ENCODE results near the gene TPM2.
"Not testable (repeated sequence)": the region's sequence is repeated elsewhere in the genome, so short reads cannot be mapped to it uniquely, and the experiment has no call there.

The TPM2 gene

DNA sequence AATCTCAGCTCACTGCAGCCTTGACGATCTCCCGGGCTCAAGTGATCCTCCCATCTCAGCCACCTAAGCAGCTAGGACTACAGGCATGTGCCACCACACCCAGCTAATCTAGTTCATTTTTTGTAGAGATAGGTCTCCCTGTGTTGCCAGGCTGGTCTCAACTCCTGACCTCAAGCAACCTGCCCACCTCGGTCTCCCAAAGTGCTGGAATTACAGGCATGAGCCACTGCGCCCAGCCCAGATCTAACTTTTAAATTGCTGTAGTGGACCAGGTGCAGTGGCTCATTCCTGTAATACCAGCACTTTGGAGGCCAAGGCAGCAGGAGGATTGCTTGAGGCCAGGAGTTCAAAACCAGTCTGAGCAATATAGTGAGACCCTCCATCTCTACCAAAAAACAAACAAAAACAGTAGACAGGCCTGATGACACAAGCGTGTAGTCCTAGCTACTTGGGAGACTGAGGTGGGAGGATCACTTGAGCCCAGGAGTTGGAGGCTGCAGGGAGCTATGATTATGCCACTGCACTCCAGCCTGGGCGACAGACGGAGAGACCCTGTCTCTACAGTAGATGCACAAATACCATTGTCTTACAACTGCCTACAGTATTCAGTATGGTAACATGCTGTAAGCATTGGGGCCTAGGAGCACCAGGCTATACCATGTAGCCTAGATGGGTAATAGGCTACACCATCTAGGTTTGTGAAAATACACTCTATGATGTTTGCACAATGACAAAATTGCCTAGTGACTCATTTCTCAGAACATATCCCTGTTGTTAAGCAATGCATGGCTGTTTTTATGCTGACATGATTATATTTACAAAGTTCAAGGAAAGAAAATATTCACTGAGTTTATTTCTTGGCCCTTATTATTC, 37.5 kb downstream of the TPM2 start:
- DNase-seq, result no peak

GRCh38 chr9:35650341-35651158, 39.2 kb downstream of the TPM2 start, which contains the start of gene SIT1:
Gene SIT1 (minus strand): TSS chr9:35650931. CDS start chr9:35650853, 78 bp downstream.
- DNase-seq, result no peak

DNA sequence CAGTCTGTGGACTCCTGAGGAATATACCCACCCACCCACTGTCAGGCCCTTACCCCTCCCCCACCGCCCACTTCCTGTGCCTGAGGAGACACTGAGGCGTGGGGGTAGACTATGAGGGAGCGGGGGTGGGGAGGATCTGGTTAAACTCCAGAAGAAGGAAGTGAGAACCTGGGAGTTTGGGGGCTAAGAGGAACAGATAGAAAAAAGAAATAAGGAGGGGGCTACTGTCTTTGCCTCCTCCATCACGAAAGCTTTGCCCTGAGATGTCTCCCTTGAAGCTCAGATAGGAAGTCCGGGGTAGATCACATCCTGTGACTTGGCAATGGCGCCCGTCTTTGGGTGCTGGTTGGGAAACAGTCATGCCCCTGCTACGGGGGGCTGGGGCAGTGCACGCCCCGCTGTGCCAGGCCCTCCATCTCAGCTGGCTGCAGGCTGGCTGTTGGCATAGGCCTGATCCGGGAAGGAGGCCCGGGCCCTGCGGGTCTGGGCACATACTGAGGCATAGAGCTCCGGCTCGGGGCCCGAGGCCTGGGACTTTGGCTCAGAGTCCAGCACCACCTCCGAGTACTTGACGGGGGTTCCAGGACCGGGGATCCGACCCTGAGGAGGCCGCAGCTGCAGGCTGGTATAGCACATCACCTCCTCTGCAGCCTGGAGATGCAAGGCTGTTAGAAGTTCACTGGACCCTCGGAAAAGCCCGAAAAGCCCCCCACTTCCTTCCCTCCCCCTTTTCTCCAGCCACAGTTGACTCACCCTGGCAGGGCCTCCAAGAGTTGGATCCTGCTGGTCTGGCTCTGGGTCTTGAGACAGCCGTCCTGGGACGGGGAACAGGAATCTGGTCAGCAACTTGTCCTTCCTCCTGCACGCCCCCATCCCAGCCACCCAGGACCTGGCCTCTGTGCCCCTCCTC, 40.0 kb downstream of the TPM2 start:
- peak; percentile 53 for DNase-seq

DNA sequence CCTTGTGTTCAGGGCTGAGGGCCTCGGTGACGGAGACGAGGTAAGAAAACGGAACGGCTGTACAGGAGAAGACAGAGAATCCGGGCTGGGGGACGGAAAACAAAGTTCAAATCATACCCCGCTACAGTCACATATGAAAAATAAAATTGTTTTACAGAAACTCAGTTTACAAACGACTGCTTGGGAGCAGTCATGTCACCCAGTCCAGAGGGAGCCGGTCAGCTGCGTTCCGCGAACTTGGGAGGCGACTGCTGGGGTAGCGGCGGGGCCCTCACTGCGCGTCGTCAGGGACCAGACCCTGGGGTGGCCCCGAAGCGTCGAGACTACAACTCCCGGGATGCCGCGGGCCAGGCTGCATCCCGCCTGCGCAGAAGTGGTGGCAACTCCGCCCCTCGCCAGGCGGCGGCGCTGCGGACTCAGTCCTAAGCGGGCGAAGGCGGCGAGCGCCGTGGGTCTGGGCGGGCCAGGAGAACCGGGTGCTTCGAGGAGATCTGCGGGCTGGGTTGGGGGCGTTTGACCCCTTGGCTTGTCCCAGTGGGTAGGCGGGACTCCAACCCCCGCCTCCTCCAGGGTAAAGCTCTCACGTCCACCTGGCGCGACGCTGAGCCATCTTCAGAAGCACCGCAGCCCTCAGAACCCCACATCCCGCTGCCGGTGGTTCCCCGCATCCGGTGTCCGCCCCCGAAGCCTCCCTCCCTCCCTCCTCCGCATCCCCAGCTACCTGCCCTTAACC, 43.0 kb downstream of the TPM2 start:
- DNase-seq, result peak; percentile 93

DNA sequence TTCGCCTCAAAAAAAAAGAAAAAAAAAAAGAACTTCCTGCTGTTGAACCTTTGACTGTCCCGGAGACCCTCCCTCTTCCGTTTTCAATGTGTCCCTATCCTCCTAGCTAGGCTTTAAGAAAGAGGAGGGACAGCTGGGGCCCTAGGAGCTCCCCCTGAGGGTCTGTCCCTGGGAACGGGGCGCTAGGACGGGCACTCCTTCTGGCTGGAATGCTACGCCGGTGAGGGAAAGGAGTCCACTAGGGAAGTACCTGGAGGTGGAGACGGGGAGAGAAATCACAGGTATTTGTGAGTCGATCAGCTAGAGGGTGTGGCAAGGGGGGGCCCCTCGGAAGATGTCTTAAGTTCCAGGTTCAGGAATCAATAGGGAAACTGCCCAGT, 43.6 kb downstream of the TPM2 start:
- no peak for DNase-seq

GRCh38 chr9:35645736-35646135, 44.0 kb downstream of the TPM2 start:
- DNase-seq, result not testable (repeated sequence)

- DNase-seq, result no peak
These were observed 46.7 kb downstream of the TPM2 start for GRCh38 chr9:35643046-35643445.

DNA sequence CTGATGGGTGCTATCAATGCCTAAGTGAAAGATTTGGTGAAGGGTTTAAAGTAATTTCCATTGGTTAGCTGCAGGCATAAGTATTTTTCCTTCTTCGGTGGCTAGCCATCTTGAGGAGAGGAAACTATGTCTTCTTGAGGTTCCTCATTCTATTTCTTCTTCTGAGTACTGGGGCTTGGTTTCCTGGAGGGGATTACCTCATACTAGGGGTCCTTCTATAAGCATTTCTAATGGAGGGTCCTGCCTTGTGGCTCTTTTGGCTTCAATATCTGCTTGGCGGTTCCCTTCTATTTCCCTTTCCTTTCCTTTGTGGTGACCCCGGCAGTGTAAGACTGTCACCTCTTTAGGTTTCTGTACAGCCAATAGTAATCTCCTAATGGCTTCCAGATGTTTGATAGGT, 48.2 kb downstream of the TPM2 start:
- not testable (repeated sequence) for DNase-seq

GRCh38 chr9:35640431-35640830, 49.3 kb downstream of the TPM2 start:
- not testable (repeated sequence) for DNase-seq

DNA sequence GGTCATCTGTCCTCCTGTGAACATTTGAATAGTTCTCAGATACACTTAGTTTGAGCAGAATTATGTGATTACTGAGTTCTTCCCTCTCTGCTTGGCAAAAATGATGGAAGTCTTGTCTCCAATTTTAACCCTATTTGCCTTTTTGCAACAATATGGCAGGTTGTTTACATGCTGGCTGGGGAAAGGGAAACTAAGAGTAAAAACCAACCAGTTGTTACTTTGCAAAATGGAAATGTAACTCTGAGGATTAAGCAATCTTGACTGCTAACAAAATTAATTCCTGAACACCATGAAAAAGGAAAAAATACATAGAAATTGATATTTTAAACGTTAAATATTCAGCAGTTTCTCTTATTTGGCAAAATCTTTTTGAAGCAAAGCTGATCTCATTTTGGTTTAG, 50.1 kb downstream of the TPM2 start:
- no peak for DNase-seq

DNA sequence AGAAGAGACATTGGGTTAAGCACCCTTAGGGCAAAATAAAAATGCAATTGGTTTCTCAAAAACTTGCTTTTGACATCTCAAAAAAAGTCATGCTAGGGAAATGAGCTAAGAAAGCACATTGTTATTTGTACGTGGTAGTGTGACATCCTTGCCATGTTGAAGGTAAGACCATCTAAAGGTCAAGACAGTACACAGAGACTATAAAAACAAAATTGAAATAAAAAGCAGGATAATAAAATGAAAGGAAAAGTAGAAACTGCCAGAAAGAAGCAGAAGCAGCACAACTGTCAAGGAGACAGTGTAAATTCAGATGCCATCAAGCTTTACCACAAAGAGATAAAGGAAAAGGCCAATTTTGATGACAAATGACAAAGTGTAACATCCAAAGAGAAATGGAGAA, 50.5 kb downstream of the TPM2 start:
- DNase-seq, result not testable (repeated sequence)

DNA sequence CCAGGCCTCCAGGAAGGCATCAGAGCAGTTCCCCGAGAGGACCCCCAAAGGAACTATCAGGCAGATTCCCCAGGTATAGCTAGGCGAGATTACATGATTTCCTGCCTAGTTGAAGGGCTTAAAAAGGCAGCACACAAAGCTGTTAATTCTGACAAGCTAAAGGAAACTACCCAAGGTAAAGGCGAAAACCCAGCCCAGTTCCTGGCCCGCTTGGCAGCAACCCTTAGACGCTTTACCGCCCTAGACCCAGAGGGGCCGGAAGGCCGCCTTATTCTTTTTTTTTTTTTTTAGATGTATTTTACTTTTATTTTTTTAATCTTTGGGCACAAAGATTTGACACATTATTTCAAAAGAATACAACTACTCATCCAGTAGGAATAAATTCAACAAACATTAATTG, 51.0 kb downstream of the TPM2 start:
- DNase-seq, result not testable (repeated sequence)

GRCh38 chr9:35637427-35637955, 52.2 kb downstream of the TPM2 start:
- DNase-seq, result not testable (repeated sequence)

DNA sequence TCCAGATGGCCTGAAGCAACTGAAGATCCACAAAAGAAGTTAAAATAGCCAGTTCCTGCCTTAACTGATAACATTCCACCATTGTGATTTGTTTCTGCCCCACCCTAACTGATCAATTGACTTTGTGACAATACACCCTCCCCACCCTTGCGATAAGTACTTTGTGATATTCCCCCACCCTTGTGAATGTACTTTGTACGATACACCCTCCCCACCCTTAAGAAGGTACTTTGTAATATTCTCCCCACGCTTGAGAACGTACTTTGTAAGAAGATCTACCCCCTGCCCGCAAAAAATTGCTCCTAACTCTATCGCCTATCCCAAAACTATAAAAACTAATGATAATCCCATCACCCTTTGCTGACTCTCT, 52.9 kb downstream of the TPM2 start:
- DNase-seq, result not testable (repeated sequence)

- DNase-seq, result no peak
These were observed 53.4 kb downstream of the TPM2 start for GRCh38 chr9:35636135-35636876.

GRCh38 chr9:35635730-35636129, 54.0 kb downstream of the TPM2 start:
- no peak for DNase-seq
